SU-DHL-6 (cell line): ENCODE results near the gene YLPM1.

Experiments
- CTCF ChIP-seq: fragments of 200-600 bp; sonication (generic); IDR thresholded peaks from one replicate; pipeline ENCODE4 v1.5.1; 2017; ENCODE audit warnings: antibody characterized with exemption, mild to moderate bottlenecking, low read length, moderate library complexity; ENCODE audit not compliant: insufficient read depth, poor library complexity, severe bottlenecking
- EZH2phosphoT487 ChIP-seq: fragments of 200-600 bp; sonication (generic), shearing (Covaris generic); conservative IDR thresholded peaks from 2 replicates; pipeline ENCODE4 v1.6.1; 2018; ENCODE audit warnings: mild to moderate bottlenecking, antibody characterized with exemption, low read length, moderate library complexity, mixed read lengths

- no peak for TF ChIP-seq CTCF
- no peak for TF ChIP-seq EZH2phosphoT487
Observed at GRCh38 chr14:74737753-74738325, 25.3 kb upstream of the YLPM1 start.
